Left kidney (tissue), 2 donors: Measurements from ENCODE around the gene SPART. TPM values are rescaled to one million over a fixed set of nuclear protein-coding genes. Genes with fewer than 3 reads are reported as not detected.
"Not testable (repeated sequence)": the region's sequence is repeated elsewhere in the genome, so short reads cannot be mapped to it uniquely, and the experiment has no call there.

Experiments used
- DNase-seq: peaks from one replicate; pipeline ENCODE4 v3.0.0-alpha.2; 2013
- polyA plus RNA-seq: library from polyadenylated mRNA; unstranded; fragments of 120-200 nt; gene quantifications from one replicate; pipeline ENCODE4 v1.2.1, GENCODE V29; 2013; ENCODE audit not compliant: insufficient read length

SPART gene
- polyA plus RNA-seq, 1 donor, result 101 TPM

DNA sequence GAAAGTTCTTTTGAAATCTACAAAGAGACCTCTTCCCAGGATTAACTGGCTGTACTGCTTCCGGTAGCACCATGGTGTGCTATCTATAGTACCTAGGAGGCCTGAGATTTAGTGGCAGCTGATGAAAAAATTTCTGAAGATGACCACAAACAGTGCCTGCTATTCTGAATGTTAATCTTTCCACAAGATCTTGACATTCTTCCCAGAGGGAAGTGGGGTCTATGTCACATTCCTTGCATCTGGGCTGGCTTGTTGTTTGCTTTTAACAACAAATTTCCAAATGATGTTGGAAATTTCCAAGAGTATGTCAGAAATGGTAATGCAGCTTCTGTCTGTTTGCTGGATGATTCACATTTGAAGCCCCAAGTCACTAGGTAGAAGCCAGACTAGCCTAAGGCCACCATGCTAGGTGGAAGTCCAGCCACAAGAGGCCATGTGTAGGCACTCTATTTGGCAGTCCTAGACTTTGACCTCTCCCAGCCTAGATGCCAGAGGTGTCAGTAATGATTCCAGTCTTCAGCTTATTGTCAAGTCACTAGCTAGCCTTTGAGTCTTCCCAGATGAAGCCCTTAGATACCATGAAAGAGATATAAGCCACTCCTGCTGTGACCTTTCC lies 22.1 kb downstream of the SPART start:
- no peak for DNase-seq

DNA sequence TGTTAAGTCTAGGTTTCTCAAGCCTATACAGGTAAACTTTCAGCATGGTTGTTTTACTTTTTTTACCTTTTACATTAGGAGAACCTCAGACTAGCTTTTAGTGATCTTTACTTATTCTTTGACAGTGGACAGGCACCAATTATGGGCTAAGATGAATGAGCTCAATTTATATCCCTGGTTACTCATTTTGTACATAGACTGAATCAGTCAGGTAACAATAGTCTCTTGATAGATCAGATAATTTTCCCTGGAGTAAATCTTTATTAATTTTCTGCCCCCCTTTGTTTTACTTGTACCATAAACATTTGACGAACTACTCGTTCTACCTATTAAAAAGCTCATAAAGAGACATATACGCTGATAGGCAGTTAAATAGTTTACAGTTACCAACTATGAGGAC lies 22.8 kb downstream of the SPART start:
- no peak for DNase-seq

DNA sequence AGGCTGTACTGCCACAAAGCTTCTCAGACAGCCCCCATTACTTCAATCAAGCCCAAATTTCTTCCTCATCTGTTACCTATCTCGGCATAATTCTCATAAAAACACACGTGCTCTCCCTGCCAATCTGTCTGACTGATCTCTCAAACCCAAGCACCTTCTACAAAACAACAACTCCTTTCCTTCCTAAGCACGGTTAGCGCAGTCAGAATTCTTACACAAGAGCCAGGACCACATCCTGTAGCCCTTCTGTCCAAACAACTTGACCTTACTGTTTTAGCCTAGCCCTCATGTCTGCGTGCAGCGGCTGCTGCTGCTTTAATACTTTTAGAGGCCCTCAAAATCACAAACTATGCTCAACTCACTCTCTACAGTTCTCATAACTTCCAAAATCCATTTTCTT lies 26.4 kb downstream of the SPART start:
- DNase-seq, result not testable (repeated sequence)

- no peak for DNase-seq
Observed at GRCh38 chr13:36313047-36313969, 32.9 kb downstream of the SPART start.

DNA sequence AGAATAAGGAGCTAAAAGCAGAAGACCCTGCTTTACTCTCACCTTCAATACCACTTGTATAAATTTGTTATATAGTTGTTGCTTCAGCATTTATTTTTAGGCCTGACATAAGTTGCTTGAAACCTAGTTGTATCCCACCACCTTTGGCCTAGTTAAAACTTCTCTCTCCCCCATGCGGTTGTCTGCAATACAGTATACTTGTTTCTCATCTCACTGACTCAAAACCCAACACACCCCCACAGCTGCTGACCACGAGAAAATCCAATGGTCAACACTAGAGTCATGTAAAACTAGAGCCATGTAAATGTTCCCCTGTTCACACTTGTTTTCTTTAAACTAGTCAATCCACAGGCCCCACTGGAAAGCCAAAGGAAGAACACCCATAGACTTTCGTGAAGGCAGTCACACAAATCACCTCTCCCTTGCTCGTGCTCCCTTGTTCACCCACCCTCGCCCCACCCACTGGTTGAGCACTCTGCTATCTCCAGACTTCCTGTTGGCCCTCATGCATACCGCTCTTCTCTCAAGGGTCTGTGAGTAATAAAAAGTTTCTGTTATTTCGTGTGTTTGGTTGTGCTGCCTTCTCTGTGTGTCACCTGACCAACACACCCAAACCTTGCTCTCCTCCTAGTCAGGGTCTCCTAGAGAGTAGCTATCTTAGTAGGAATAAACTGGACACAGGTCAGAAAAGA lies 35.6 kb downstream of the SPART start:
- DNase-seq, result no peak

DNA sequence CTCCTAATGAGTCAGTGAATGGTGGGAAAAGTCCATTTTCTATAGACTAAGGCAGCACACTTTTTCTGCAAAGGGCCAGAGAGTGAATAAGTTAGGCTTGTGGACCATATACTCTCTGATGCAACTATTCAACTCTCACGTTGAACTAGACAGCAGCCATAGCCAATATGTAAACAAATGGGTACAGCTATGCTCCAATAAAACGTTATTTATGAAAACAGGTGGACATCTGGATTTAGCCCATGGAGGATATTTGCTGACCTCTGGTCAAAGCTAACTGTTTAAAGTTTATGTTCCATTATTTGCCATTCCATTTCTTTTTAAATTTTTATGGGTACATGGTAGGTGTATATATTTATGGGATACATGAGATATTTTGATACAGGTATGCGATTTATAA lies 43.9 kb downstream of the SPART start:
- no peak for DNase-seq

DNA sequence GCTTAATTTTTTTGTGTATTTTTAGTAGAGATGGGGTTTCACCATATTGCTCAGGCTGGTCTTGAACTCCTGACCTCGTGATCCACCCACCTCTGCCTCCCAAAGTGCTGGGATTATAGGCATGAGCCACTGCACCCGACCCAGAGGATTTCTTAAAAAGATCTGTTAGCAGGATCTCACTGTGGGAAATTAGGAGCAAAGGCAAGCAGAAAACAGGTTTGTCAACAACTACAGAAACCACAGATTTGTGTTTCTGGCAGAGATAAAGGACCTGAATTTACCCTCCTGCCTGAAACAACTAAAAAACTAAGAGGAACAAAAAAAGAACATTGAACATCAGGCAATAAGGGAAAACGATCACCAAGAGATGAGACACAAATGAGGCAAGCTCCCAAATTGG lies 46.7 kb downstream of the SPART start:
- not testable (repeated sequence) for DNase-seq

DNA sequence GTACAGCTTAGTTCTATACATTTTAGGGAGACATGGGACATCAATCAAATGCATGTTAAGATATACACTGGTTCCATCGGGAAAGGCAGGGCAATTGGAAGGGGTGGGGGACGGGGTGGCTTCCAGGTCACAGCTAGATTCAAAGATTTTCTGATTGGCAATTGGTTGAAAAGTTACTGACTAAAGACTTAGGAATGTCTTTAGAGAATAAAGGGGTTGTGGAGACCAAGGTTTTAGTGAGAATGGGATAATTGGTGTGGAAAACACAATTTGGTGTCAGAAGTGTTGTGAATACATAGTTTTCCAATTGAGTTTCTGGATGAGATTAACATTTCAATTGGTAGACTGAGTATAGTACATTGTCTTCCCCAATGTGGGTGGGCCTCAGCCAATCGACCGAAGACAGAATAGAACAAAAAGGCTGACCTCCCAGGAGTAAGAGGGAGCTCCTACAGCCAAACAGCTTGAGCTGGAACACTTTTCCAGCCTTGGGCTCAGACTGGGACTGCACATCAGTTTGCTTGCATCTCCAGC lies 47.6 kb downstream of the SPART start:
- DNase-seq, result no peak

DNA sequence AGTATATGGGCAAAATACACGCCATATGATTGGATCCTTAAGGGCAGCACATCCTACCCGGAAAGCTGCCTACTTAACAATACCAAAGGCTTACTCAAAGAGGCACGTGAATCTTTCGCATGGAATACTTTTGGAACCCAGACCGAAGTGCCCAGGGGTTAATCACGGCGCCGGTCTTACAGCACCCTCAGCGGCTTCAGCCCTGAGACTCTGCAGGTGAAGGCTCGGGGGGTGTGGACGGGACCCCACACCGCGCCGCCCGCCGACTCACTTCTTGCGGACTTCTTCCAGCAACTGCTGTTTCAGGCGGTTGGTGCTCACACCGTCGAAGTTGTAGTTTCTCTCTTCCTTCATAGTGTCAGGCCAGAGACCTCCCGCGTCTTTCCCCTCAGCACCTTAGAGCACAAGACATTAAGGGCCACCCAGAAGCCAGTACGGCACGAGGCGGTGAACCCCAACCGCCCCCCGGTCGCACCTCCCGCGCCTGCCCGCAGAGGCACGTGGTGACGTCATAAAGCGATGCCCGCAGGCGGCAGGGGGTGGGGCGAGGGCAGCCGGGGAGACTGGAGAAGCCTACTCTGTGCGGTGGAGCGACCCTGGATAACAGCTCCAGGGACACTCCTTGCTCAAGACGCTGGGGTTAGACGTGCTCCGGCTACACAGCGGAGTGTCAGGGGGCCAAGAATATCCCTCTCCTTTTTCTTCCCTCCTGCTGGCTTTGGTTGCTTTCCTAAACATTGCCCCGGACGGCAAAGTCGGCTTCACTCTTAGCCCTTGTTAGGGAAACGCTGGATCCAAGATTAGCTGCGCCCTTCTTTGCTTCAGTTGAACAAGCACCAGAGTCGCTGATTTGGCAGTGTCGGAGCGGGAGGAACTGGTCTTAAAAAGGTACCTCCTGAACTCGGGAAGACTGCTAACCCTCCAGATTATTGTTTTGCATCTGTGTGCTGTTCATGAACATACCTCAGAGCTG lies 48.5 kb downstream of the SPART start, which contains the start of gene CCDC169:
CCDC169 (minus strand) TSS at position 449 of the 973 bp plus-strand sequence; CDS start at position 354, 95 bp downstream.
- peak; percentile 72 for DNase-seq

- DNase-seq, result no peak
Observed at GRCh38 chr13:36294096-36294495, 52.1 kb downstream of the SPART start.

DNA sequence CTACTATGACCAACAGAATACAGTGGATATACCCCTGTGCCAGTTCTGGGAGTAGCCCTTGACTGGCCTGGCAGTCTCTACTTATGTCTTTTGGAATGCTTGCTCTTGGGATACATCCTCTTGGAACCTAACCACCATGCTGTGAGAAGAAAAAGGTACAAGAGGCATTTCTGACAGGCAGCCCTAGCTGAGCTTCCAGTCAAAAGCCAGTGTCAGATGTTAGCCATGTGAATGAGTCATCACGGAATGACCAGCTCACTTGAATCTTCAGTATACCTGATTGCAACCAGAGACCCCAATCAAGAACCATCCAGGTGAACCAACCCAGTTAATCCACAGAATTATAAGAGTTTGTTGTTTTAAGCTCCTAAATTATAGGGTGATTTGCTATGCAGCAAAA lies 52.7 kb downstream of the SPART start:
- no peak for DNase-seq

GRCh38 chr13:36288794-36289391 lies 57.3 kb downstream of the SPART start:
- DNase-seq, result no peak

DNA sequence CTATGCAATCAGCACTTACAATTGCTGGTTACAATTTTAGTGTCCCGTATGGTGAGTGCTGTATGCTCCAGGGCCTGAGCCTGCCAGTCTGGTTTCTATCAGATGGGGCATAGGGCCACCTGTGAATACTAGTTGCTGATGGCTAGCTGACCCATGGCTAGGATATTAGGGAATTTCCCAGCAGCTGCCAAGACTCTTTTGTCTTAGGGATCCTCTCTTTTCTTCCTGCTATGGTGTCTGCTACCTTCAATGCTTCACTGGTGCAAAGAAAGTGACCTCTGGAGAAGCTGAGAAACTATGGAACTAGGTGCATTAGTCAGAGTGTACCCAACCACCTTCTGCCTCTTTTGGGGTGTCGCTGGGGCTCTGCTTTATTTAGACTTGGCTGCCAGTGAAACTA lies 60.2 kb downstream of the SPART start:
- DNase-seq, result no peak

DNA sequence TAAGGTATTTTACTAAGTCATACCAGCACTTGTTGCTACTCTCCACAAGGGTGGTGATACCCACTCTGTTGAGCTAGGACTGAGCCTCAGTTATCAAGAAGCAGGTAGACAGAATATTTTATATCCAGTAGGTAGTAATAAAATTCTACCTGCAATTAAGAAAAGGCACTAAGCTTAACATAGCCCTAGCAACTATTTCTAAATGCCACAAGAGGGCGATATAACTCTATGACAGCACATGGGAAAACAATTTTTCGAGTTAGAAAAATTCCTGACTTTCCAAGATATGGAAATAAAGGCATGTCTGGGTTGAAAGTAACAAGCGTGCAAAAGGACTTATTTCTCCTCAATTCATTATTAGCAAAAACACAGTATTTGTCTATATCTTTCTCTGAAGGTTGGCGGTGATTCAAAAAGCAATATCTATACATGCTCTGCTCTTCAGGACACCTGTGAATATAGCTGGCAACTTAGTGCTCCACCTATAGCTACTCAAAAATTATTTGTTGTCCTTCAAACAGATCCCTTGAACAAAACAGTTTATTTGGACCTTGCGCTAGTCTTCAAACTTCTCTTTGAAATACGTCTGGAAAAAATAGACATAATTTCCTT lies 63.3 kb downstream of the SPART start:
- DNase-seq, result peak; percentile 31

- DNase-seq, result peak; percentile 58
Observed at GRCh38 chr13:36275190-36276002, 70.8 kb downstream of the SPART start.

DNA sequence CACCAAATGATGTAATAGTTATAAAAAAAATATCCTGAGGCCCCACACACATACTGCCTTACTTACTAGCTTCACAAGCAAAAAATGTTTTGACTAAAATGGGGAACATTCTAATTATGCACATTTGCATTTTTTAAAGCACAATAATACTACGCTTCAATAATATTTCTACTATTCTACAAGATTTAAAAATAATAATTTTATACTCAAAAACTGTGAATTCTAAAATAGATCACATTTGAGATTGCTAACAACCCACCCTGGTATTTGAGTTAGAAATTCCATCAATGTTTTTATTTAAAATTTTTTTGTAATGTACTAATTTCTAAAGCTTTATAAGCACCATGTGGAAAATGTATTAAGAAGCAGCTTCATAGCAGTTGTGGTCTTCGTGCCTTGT lies 72.8 kb downstream of the SPART start:
- no peak for DNase-seq

GRCh38 chr13:36261976-36262375 lies 84.2 kb downstream of the SPART start:
- no peak for DNase-seq

GRCh38 chr13:36261011-36261410 lies 85.2 kb downstream of the SPART start:
- no peak for DNase-seq

- DNase-seq, result no peak
Observed at GRCh38 chr13:36259361-36260137, 86.6 kb downstream of the SPART start.
